ENCODE measurements around the gene PER2.

PER2 gene

GRCh38 chr2:238251986-238252385 lies 36.4 kb downstream of the PER2 start:
- H2AFZ ChIP-seq (ENCODE audit: low read depth, low read length), result no peak overlapping the region
- no peak overlapping the region for H3K4me3 ChIP-seq (ENCODE audit: low read length)
- peaks cover 48% of the 10 kb centered on the region for H3K36me3 ChIP-seq (ENCODE audit: insufficient read depth, low read length)
- H3K9me3 ChIP-seq (ENCODE audit: low read length), result no peaks in the 10 kb centered on the region
- H3K4me1 ChIP-seq (ENCODE audit: insufficient read depth, low read length), result no peaks in the 10 kb centered on the region
- no peaks in the 10 kb centered on the region for H3K27me3 ChIP-seq (ENCODE audit: insufficient read depth, low read length)

DNA sequence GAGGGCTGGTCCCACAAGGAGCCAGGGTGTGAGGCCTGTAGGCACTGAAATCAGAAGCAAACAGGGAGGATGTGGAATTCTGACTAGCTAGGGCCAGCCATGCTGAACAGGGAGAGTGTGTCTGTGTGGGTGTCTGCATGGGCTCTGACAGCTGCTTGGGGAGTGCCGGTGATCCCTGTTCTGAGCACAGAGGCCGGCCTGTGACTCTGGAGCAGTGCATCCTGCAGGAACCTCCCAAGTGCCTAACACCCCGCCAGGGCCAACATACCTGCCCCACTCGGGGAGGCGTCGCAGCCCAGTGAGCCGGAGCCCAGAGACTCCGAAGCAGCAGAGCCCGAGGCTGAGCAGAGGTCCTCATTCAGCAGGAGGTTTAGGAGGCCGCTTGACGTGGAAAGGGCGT lies 37.1 kb downstream of the PER2 start:
- H3K4me3 ChIP-seq (ENCODE audit: low read length), result no peak overlapping the region
- no peak overlapping the region for H2AFZ ChIP-seq (ENCODE audit: low read depth, low read length)
- no peaks in the 10 kb centered on the region for H3K4me1 ChIP-seq (ENCODE audit: insufficient read depth, low read length)
- H3K36me3 ChIP-seq (ENCODE audit: insufficient read depth, low read length), result peaks cover 51% of the 10 kb centered on the region
- no peaks in the 10 kb centered on the region for H3K27me3 ChIP-seq (ENCODE audit: insufficient read depth, low read length)
- no peaks in the 10 kb centered on the region for H3K9me3 ChIP-seq (ENCODE audit: low read length)

- Histone ChIP-seq H3K4me3 (ENCODE audit: low read length) (no peak overlapping the region), H3K4me1 (ENCODE audit: insufficient read depth, low read length) (no peaks in the 10 kb centered on the region), H3K27me3 (ENCODE audit: insufficient read depth, low read length) (no peaks in the 10 kb centered on the region), H3K36me3 (ENCODE audit: insufficient read depth, low read length) (peaks cover 51% of the 10 kb centered on the region), H3K9me3 (ENCODE audit: low read length) (no peaks in the 10 kb centered on the region), H2AFZ (ENCODE audit: low read depth, low read length) (no peak overlapping the region)
Observed at GRCh38 chr2:238250896-238251295, 37.5 kb downstream of the PER2 start.

GRCh38 chr2:238247841-238248453 lies 40.5 kb downstream of the PER2 start:
- H3K4me1 ChIP-seq (ENCODE audit: insufficient read depth, low read length), result no peaks in the 10 kb centered on the region
- no peak overlapping the region for H2AFZ ChIP-seq (ENCODE audit: low read depth, low read length)
- no peaks in the 10 kb centered on the region for H3K27me3 ChIP-seq (ENCODE audit: insufficient read depth, low read length)
- no peaks in the 10 kb centered on the region for H3K9me3 ChIP-seq (ENCODE audit: low read length)
- H3K4me3 ChIP-seq (ENCODE audit: low read length), result no peak overlapping the region
- peaks cover 44% of the 10 kb centered on the region for H3K36me3 ChIP-seq (ENCODE audit: insufficient read depth, low read length)

DNA sequence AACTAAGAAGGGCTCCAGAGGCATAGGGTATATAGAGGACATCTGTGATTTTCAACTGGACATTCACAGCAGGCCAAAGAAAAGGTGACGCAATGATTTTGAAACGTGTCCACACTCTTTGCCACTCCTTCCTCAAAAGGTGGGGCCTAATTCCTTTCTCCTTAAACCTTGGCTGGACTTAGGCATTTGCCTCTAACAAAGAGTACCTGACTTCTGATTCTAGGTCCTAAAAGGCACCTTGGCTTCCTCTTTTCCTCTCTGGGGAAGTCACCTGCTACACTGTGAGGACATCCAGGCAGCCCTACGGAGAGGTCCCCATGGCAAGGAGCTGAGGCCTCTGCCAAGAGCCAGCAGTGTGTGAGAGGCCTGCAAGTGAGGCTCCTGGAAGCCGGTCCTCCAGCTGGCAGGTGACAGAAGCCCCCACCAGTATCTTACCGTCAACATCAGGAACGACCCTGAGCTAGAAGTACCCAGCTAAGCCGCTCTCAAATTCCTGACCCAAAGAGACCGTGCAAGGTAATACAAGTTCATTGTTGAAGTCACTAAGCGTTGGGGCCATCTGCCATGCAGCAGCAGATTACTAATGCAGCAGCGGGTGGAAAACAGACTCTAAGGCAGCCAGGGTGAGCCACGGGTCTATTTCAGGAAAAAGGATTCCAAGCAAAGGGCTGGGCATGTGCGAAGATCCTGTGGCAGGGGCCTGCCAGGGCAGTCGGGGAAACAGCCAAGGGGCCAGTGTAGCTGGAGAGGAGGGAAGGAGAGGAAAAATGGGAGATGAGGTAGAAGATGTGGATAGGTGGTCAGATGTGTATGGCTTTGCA lies 41.2 kb downstream of the PER2 start:
- H3K27me3 ChIP-seq (ENCODE audit: insufficient read depth, low read length), result no peaks in the 10 kb centered on the region
- no peak overlapping the region for H3K4me3 ChIP-seq (ENCODE audit: low read length)
- H3K9me3 ChIP-seq (ENCODE audit: low read length), result no peaks in the 10 kb centered on the region
- H3K36me3 ChIP-seq (ENCODE audit: insufficient read depth, low read length), result peaks cover 40% of the 10 kb centered on the region
- no peak overlapping the region for H2AFZ ChIP-seq (ENCODE audit: low read depth, low read length)
- H3K4me1 ChIP-seq (ENCODE audit: insufficient read depth, low read length), result no peaks in the 10 kb centered on the region

DNA sequence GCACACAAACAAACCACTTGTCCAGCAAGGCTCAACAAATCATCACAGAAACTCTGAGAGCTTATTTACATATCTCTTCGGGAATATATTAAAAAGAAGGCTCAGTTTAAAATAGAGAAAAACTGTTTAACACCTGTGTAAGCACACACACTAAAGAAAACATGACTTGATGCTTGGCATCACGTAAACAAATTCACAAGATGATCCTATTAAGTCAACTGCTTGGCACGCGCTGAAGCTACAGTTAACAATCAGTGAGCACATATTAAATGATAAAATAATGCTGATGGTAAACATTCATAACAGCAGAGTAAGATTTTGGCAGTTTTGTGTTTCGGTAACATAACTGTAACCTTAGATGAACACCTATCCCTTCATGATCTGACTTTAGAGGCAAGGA lies 44.3 kb downstream of the PER2 start:
- no peak overlapping the region for H2AFZ ChIP-seq (ENCODE audit: low read depth, low read length)
- H3K9me3 ChIP-seq (ENCODE audit: low read length), result no peaks in the 10 kb centered on the region
- H3K27me3 ChIP-seq (ENCODE audit: insufficient read depth, low read length), result no peaks in the 10 kb centered on the region
- no peaks in the 10 kb centered on the region for H3K4me1 ChIP-seq (ENCODE audit: insufficient read depth, low read length)
- no peak overlapping the region for H3K4me3 ChIP-seq (ENCODE audit: low read length)
- peaks cover 22% of the 10 kb centered on the region for H3K36me3 ChIP-seq (ENCODE audit: insufficient read depth, low read length)

DNA sequence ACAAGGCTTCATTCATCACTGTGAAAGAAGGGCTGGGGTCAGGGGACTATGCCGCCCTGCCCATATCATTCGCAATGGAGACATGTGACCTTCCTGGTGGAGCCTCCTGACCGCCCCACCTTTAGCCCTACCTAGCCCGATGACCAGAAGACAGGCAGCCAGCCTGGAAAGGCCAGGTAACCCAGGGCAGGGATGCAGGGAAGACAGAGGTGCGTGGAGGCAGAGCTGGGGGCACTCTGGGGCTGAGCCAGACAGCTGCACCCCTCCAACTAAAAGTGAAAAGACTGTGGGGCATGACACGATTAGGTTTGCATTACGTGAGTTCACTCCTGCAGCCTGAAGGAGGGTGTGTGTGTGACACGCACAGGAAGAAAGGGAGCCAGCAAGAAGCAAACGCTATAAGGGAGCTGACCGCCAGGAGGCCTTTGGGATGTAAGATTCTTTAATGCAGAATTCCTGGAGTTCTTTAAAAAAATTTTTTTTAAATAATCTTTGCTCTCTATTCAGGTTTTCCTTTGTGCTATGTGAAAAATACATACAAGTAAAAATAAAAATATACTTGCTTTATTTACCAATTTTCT lies 44.8 kb downstream of the PER2 start:
- no peaks in the 10 kb centered on the region for H3K27me3 ChIP-seq (ENCODE audit: insufficient read depth, low read length)
- H3K4me1 ChIP-seq (ENCODE audit: insufficient read depth, low read length), result peaks cover 5% of the 10 kb centered on the region
- no peak overlapping the region for H3K4me3 ChIP-seq (ENCODE audit: low read length)
- H3K9me3 ChIP-seq (ENCODE audit: low read length), result no peaks in the 10 kb centered on the region
- H2AFZ ChIP-seq (ENCODE audit: low read depth, low read length), result no peak overlapping the region
- H3K36me3 ChIP-seq (ENCODE audit: insufficient read depth, low read length), result peaks cover 22% of the 10 kb centered on the region

GRCh38 chr2:238242731-238243495 lies 45.5 kb downstream of the PER2 start:
- peaks cover 19% of the 10 kb centered on the region for H3K36me3 ChIP-seq (ENCODE audit: insufficient read depth, low read length)
- no peaks in the 10 kb centered on the region for H3K9me3 ChIP-seq (ENCODE audit: low read length)
- H2AFZ ChIP-seq (ENCODE audit: low read depth, low read length), result no peak overlapping the region
- H3K27me3 ChIP-seq (ENCODE audit: insufficient read depth, low read length), result no peaks in the 10 kb centered on the region
- H3K4me3 ChIP-seq (ENCODE audit: low read length), result no peak overlapping the region
- H3K4me1 ChIP-seq (ENCODE audit: insufficient read depth, low read length), result peaks cover 11% of the 10 kb centered on the region

- Histone ChIP-seq H3K27me3 (ENCODE audit: insufficient read depth, low read length) (no peaks in the 10 kb centered on the region), H3K9me3 (ENCODE audit: low read length) (no peaks in the 10 kb centered on the region), H3K4me3 (ENCODE audit: low read length) (no peak overlapping the region), H3K36me3 (ENCODE audit: insufficient read depth, low read length) (peaks cover 11% of the 10 kb centered on the region), H2AFZ (ENCODE audit: low read depth, low read length) (no peak overlapping the region), H3K4me1 (ENCODE audit: insufficient read depth, low read length) (peaks cover 13% of the 10 kb centered on the region)
Observed at GRCh38 chr2:238241970-238242369, 46.4 kb downstream of the PER2 start.

DNA sequence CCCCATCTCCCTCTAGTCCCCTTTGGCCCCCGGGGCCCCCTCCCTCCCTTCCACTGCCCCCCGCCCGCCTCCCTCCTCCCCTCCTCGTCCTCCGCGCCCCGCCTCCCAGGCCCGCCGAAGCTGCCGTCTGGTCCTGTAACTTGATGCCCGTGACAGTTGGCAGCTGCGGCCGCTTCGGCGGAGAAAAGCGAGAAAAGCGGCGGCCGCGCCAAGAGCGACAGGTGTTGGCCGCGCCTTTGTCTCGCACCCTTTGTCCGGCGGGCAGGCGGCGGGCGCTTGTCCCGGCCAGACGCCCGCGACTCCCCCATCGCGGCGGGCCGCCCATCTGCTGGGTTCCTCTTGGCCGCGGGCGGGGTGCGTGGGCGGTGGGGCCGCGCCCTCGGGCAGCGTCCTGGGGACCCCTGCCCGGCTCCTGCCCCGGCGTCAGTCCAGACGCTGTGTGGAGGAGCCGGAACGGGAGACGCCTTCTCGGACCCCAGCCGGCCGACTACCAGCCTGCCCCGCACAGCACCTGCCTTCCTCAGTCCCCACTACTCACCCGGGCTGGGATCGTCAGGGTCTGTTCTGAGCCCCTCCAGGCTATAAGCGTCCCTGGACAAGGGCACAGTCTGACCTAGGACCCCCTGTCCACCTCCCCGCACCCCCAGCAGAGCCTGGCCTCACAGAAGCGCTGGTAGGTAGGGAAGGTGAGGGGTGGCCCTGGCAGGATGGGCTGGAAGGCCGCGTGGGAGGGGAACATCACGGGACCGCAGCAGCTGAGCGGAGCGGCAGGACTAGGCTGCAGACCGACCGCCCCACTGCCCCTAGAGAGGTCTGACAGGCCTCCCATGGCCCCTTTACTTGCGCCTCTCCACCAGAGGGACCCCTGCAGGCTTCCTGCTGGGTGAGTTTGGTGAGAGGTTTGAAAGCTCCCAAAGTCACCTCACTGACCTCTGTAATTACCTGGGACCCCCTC lies 47.4 kb downstream of the PER2 start:
- Histone ChIP-seq H3K36me3 (ENCODE audit: insufficient read depth, low read length) (peaks cover 7% of the 10 kb centered on the region), H3K4me1 (ENCODE audit: insufficient read depth, low read length) (peaks cover 13% of the 10 kb centered on the region), H3K4me3 (ENCODE audit: low read length) (no peak overlapping the region), H3K9me3 (ENCODE audit: low read length) (no peaks in the 10 kb centered on the region), H3K27me3 (ENCODE audit: insufficient read depth, low read length) (no peaks in the 10 kb centered on the region), H2AFZ (ENCODE audit: low read depth, low read length) (no peak overlapping the region)

GRCh38 chr2:238239863-238240756 lies 48.3 kb downstream of the PER2 start, which contains the start of gene HES6:
HES6 (minus strand) TSS chr2:238240038; CDS start chr2:238239905, 133 bp downstream.
- Histone ChIP-seq H3K36me3 (ENCODE audit: insufficient read depth, low read length) (peaks cover 1% of the 10 kb centered on the region), H2AFZ (ENCODE audit: low read depth, low read length) (peak within 1 kb of the TSS; percentile 82), H3K27me3 (ENCODE audit: insufficient read depth, low read length) (no peaks in the 10 kb centered on the region), H3K4me1 (ENCODE audit: insufficient read depth, low read length) (peaks cover 13% of the 10 kb centered on the region), H3K9me3 (ENCODE audit: low read length) (no peaks in the 10 kb centered on the region), H3K4me3 (ENCODE audit: low read length) (peak within 1 kb of the TSS; percentile 81)

All from neuron (in vitro differentiated cells).